Keratinocyte (primary cell): ENCODE measurements around the gene DGCR6L.

ENCODE experiments used
- CTCF ChIP-seq, 3 experiments: IDR thresholded peaks in 1 of 3; conservative IDR thresholded peaks in 1 of 3; optimal IDR thresholded peaks in 1 of 3; 2 replicates in 2 of 3; 3 replicates in 1 of 3; pipeline versions ENCODE3 to v1.5.1; 2011; ENCODE audit warnings: low read length in 3 of 3, mild to moderate bottlenecking in 3 of 3, moderate library complexity in 2 of 3, control low read depth in 1 of 3, inconsistent platforms in 1 of 3; ENCODE audit not compliant: insufficient read depth in 2 of 3; ENCODE audit errors: extremely low read depth in 1 of 3
- EZH2 ChIP-seq: IDR thresholded peaks from one replicate; pipeline ENCODE4 v1.6.1; 2012; ENCODE audit warnings: inconsistent platforms, mild to moderate bottlenecking, low read length, moderate library complexity

- TF ChIP-seq CTCF (optimal IDR thresholded peaks at IDR 0.05 in 1 of 3, IDR thresholded peaks at IDR 0.05 in 1 of 3, conservative IDR thresholded peaks at IDR 0.05 in 1 of 3; ENCODE audit: extremely low read depth in 1 of 3, insufficient read depth in 2 of 3, low read length in 3 of 3) (no peak), EZH2 (no peak)
Observed at GRCh38 chr22:20276468-20276867, 43.4 kb downstream of the DGCR6L start.
